CD4-positive, alpha-beta T cell treated with Interleukin-6 at 100 ng/mL for 8 hours (primary cell): ENCODE data around the gene UGGT1.
A peak's percentile ranks its signal among the peaks of the same experiment; 100 is the strongest.
"Not testable (repeated sequence)": the region's sequence is repeated elsewhere in the genome, so short reads cannot be mapped to it uniquely, and the experiment has no call there.

Experiments used
- DNase-seq: peaks from one replicate; pipeline ENCODE4 v3.0.0-alpha.2; 2020; ENCODE audit warnings: mixed read lengths, low spot score

Gene UGGT1

DNA sequence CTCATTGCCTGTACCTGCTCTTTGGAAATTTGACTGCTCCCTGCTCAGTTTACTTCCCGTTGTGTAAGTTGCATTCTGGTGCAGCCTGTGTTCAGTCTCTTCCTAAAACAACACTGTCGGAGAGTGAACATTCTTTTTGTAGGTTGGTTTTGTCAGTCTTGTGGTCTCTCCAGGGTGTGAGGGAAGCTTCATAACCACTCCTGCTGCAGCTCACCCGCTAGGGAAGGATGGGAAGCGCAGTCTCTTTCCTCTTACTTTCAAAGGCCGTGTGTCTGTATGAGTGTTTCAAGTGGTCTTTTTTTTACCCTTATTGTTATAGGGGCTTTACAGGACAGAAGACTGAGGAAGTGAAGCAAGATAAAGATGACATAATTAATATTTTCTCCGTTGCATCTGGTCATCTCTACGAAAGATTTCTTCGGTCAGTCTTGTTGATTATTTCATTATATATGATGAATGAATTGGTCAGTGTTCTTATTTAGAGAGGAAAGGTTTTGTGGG lies 87.2 kb downstream of the UGGT1 start:
- DNase-seq: no peak

DNA sequence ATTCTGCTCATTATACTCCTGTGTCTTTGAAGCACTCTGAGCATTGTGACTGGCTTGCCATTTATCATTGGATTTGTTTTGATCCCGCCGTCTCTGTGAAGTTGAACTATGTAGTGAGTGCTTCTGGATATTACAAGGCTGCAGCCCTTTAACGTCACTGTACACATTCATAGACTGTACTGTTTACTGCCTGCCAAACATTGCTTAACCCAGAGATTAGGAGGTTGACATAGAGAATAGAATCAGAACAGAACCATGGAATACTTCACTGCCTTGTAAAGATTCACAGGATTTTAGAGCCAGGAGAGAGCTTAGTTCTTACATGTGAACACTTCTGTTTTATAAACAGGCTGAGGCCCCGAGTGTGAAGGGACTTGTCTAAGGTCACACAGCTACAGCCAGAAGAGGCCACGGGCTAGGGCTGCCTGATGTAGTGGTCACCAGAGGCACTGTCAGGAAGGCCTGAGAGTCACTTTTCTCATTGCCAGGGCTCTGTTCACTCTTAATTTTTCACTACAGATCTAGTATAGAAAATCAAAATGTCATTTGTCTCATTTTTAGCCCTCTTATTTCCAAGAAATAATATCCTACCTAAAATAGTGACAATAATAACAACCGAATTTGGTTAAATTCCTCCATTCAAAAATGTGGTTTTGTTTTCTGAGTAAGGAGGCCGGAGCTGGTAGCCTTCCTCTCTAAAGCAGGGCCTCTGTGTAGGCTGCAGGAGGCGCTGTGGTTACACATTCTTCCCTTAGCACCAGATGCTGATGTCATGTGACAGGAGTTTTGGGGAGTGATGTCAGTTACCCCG lies 87.9 kb downstream of the UGGT1 start:
- DNase-seq: peak; percentile 34

DNA sequence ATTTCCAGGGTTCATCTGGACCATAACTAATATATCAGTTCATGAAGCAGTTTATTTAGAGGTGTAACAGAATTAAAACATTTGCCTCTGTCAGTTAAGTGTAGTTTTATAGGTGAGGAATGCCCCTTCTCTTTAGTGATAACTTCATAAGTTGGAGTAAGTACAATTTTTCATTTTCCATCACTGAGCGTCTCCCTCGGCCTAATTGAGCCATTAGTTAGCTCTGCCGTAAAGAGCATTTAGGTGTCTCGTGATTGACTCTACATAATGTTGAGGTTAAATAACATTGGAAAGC lies 88.4 kb downstream of the UGGT1 start:
- DNase-seq: no peak

DNA sequence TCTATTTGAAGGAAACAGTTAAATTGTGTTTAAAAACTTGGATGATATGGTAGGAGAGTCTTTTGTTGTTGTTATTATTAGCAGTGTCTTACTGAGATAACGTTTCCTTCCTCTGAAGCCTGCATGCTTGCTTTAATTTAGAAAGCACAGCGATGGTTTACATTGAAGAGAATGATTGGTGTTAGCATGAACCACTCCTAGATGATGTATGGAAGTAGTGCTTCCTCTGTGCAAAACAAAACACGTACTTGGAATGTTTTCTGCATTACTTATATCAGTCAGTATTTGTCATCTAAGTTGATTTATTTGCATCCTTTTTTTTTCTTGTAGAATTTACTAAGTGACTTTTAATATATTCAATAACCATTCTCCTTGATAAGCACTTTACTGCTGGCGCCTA lies 89.0 kb downstream of the UGGT1 start:
- DNase-seq: no peak

DNA sequence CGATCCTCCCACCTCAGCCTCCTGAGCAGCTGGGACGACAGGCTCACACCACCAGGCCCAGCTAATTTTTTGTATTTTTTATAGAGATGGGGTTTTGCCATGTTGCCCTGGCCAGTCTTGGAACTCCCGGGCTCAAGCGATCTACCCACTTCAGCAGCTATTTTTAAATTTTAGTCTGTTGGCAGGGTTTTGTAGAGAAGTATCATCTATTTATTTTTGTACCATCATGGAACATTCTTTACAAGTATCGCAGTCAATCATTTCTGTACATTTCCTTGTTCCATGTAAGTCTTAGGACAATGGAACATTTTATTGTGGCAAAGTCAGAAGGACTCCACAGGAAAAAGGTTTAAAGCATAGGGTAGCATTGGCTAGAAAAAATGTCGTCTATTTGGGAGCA lies 94.6 kb downstream of the UGGT1 start:
- no peak for DNase-seq

DNA sequence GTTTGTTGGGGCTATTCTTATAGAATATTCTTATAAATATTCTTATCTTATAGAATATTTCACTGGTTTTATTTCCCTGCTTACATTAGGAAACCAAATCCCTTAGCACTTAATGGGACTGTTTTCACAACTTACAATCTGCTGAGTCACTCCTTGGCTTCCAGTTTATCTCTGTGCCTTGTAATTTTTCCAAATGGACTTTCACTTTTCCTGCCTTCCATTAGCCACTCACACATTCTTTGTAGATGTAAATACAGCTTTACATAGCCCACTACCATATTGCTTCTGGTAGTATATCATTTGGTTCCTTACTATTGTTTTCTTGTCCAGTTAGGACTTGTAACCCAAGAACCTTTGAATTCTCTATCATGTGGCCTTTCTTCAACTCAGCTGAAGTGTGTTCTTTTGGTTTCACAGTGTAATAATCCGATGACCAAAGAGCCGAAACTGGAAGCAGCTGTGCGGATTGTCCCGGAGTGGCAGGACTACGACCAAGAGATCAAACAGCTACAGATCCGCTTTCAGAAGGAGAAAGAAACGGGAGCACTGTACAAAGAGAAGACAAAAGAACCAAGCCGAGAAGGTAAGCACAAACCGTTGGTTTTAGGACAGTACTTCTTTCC lies 96.1 kb downstream of the UGGT1 start:
- no peak for DNase-seq

DNA sequence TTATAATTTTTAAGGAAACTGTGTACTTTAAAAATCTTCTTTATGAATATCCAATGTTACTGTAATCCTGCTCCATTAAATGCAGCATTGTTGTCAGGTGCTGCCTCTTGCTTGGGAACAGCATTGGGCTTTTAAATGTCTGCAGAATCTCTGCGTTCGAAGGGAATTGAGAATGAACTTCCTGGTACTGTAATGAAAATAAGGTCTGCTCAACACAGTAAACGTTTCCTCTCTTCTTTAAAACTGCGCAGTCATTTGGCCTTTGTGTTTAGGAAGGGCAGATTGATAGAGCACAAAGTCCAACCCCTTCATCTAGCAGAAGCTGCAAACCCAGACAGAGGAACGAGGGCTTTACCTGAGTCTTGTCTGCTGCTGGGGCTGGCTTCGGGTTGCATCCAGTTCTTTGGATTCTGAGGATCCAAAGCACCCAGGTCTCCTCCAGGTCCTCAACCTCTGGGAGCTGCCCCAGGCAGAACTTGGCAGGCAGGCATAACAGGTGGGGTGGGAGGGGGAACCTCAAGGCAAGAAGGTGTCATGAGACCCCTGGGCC lies 104.5 kb downstream of the UGGT1 start:
- no peak for DNase-seq

DNA sequence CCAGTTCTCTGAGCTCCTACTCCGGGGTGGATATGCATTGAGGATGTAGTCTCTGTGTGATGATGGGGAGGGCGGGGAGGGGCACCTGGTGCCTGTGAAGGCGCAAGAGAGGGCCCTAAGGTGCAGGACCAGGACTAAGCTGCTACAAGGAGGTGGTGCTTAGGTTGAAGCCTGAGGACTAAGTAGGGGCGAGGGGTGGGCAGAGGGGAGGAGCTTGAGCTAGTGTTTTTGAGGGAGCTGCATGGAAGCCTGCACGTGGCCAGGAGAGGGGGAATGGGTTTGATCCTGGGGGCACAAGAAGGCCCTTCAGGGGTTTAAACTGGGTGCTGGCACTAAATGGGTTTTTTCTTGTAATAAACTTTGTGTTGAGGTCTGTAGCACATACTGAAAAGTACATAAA lies 105.0 kb downstream of the UGGT1 start:
- DNase-seq: no peak

DNA sequence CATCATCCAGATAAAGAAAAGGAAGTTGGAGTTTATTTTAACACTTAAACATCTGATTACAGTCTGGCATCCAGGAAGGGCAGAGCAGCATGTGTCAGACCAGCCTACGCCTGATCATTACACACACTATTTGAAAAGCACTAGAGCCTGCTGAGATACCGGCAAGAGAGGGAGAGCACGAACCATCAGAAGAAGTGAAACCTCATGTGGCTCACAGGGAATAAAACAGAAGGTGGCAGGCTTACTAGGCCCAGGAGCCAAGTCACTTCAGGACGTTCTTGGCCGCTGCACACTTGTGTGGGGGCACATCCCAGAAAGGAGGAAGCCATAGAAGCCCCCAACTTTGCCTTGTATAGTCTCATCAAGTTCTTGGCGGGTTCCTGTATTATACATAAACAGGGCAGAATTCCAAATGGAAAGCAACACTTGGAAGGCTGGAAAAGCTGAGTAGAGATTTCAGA lies 105.5 kb downstream of the UGGT1 start:
- no peak for DNase-seq

DNA sequence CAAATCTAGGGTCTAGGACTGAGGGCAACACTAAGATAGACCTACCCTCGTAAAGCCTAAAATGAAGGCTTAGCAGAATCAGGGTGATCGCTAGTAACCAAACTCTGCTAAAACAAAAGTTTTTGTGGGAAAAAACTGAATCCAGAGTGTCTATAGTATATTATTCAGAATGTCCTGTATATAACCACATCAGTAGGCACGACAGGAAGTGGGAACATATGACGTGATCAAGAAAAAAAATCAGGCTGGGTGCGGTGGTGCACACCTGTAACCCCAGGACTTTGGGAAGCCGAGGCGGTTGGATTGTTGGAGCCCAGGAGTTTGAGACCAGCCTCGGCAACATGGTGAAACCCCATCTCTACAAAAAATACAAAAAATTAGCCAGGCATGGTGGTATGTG lies 106.1 kb downstream of the UGGT1 start:
- DNase-seq: no peak

DNA sequence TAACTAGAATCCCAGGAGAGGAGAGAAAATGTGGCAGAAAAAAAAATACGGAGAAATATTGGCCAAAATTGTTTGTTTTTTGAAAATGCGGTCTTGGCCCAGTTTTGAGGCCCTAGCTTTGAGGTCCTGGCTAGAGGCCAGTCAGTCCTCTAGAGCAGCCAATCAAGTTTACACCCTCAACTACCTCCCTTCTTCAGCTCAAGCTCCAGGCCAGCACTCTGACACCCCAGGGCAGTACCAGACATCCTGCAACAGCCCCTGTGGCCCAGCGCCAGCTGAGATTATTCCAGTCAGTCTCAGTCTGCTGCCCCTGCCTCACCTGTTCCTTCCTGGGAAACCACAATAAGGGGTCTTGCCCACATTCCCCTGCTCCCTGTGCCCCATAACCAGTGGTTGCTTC lies 107.7 kb downstream of the UGGT1 start:
- DNase-seq: no peak

DNA sequence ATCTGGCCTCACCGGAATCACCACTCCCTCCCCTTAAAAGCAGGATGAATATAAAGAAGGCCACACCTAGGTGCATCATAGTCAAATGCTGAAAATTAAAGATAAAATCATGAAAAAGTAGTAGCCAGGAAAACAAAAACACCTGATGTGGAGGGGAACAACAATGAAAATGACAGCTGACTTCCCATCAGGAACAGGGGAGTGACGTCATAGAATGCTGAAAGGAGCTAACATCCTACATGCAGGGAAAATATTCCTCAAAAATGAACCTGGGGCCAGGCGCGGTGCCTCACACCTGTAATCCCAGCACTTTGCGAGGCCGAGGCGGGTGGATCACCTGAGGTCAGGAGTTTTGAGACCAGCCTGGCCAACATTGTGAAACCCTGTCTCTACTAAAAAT lies 108.1 kb downstream of the UGGT1 start:
- no peak for DNase-seq

DNA sequence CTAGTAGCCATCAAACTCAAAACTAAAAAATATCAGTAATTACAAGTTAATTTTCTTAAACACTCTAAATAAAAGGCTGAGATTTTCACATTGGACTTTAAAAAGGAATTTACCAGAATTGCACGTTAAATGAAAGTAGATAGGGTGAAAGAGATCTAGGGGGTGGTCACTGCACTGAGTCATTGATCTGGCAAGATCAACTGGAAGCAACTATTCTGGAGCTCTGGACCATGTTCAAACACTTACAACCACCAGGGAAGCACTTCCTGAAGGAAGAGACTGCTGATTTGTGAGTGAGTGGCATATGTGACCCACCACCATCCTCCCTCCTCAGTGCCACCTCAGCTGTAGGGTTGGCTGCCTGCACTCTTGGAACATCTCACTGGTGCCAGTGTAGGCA lies 111.8 kb downstream of the UGGT1 start:
- DNase-seq: no peak

DNA sequence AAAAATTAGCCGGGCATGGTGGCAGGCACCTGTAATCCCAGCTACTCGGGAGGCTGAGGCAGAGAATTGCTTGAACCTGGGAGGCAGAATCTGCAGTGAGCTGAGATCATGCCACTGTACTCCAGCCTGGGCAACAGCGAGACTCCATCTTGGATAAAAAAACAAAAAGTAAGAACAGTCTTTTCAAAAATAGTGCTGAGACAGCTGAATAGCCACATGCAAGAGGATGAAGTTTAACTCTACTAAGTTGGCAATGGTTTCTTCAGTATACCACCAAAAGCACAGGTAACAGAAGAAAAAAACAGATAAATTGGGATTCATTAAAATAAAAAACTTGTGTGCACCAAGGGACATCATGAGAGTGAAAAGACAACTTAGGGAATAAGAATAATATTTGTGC lies 115.2 kb downstream of the UGGT1 start:
- DNase-seq: no peak

DNA sequence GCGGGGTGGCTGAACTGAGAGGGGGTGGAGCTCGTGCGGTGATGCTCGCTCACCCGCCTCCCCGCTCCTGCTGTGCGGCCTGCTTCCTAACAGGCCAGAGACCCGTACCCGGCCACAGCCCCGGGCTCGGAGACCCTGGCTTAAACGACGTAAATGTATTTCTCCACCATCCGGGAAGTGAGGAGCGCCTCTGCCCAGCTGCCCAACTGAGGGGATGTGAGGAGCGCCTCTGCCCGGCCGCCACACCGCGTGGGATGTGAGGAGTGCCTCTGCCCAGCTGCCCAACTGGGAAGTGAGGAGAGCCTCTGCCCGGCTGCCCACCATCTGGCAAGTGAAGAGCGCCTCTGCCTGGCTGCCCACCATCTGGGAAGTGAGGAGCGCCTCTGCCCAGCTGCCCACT lies 117.0 kb downstream of the UGGT1 start:
- no peak for DNase-seq

DNA sequence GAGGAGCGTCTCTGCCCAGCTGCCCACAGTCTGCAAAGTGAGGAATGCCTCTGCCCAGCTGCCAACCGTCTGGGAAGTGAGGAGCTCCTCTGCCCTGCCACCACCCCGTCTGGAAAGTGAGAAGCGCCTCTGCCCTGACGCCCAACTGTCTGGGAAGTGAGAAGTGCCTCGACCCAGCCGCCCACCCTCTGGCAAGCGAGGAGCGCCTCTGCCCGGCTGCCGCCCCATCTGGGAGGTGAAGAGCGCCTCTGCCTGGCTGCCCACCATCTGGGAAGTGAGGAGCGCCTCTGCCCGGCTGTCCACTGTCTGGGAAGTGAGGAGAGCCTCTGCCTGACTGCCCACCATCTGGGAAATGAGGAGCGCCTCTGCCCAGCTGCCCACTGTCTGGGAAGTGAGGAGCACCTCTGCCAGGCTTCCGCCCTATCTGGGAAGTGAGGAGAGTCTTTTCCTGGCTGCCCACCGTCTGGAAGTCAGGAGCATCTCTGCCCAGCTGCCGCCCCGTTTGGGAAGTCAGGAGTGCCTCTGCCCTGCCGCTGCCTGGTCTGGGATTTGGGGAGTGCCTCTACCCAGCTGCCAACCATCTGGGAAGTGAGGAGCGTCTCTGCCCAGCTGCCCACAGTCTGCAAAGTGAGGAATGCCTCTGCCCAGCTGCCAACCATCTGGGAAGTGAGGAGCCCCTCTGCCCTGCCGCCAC lies 117.8 kb downstream of the UGGT1 start:
- DNase-seq: not testable (repeated sequence)

DNA sequence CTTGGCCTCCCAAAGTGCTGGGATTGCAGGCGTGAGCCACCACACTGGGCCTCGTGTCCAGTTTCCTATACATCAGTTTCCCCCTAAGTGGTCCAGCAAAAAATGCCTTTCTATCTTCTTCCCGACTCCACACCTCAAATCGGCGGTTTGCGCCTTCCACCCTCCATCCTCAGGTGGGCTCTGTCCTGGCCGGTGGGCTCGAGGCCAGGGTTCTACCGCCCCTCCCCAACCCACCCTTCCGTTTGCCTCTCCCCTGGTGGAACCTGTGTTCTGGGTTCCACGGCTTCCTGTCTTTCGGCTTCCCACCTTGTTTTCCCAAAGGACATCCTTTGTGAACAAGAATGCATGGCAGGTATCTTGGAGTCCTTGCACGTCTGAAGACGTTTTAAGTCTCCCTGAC lies 123.3 kb downstream of the UGGT1 start:
- no peak for DNase-seq

DNA sequence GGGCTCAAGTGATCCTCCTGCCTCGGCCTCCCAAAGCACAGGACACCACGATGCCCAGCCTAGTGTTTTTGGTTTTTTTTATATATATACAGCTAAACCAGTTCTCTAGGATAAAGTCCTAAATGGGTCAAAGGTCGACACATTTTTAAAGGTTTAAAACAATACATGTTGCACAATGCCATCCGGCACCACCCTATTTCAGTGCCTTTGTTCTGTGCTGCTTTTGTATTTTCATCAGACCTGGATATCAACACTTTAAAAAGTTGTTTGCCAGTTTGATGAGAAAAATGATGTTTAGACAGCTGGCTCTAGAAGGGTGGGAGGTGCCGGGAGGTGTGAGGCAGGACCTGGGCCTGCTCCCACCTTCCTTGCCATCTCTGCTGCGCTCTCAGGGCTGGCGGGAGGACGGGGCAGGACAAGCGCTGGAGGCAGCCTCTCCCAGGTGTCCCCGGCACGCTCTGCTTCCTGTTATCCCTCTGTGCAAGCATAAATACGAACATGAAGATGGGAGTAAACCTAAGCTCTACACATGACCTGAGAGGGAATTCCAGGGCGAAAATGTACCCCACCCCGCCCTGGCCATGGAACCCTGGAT lies 124.0 kb downstream of the UGGT1 start:
- no peak for DNase-seq

DNA sequence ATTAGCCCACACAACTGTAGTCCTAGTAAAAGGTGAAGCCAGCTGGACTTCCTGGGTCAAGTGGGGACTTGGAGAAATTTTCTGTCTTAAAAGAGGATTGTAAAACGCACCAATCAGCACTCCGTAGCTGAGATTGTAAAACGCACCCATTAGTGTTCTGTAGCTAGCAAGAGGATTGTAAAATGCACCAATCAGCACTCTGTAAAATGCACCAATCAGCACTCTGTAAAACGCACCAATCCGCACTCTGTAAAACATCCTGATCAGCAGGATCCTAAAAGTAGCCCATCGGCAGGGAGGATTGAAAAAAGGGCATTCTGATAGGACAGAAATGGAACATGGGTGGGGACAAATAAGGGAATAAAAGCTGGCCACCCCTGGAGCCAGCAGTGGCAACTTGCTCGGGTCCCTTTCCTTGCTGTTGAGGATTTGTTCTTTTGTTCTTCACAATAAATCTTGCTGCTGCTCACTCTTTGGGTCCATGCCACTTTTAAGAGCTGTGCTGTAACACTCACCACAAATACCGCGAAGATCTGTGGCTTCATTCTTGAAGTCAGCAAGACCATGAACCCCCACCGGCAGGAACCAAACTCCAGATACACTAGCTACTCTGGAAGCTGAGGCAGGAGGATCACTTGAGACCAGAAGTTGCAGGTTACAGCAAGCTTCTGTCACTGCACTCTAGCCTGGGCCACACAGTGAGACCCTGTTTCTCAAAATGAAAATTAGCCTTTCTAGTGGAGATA lies 125.1 kb downstream of the UGGT1 start:
- no peak for DNase-seq

DNA sequence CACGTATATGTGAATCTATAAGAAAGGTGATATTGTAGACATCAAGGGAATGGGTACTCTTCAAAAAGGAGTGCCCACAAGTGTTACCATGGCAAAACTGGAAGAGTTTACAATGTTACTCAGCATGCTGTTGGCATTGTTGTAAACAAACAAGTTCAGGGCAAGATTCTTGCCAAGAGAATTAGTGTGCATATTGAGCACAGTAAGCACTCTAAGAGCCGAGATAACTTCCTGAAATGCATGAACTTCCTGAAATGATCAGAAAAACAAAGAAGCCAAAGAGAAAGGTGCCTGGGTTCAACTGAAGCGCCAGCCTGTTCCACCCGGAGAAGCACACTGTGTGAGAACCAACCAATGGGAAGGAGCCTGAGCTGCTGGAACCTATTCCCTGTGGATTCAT lies 126.7 kb downstream of the UGGT1 start:
- DNase-seq: no peak

DNA sequence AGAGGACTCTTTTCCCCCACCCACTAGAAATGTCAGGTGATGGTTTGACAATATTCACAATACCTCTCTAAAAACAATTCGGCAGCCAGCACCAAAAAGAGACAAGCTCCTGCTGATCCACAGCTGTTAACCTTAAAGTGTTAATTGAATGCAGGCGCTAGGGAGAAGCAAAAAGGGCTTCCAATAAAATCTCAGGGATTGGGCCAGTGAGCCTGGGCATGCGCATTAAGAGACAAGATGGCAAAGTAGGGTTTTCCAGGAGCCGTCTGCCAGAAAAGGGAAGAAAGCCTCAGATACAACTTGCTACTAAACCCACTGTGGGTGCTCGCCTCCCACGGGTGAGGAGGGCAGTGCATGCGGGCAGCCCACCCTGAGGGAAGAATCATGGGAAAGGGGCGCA lies 128.9 kb downstream of the UGGT1 start:
- DNase-seq: no peak

DNA sequence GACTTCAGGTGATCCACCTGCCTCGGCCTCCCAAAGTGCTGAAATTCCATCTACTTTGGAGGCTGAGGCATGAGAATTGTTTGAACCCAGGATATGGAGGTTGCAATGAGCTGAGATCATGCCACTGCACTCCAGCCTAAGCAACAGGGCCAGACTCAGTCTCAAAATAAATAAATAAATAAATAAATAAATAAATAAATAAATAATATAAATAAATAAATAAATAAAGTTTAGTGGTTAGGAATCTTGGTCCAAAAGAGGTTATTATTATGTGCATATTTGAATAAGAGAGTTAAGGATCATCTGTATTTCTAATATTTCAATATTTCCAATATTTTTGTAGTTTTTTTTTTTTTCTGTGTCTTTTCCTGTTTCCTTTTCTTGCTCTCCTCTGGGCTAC lies 136.9 kb downstream of the UGGT1 start:
- DNase-seq: no peak
